ENCODE measurements around the gene KIFAP3. TPM values are rescaled to one million over a fixed set of nuclear protein-coding genes. Genes with fewer than 3 reads are reported as not detected.

KIFAP3 gene
- total RNA-seq, 1 experiment from 2014 or later = 3.8 TPM

DNA sequence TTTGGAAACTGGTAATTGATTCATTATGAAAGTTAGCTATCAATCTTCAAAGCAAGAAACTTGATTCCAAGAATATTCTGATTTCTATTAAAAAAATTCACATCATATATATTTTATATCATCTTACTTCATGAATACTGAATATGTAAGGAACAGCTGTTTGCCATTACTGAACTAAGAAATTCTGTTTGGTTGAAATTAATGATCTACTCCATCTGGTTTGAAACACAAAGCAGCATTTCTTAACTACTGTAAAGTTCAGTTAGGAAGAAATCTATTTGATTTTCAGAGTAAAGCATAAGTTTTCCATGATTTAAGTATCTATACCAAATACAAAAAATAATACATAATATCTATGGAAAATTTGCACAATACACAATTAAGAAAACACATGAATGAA is 114.8 kb downstream of the KIFAP3 start:
- Histone ChIP-seq H2BK20ac (ENCODE audit: low read depth, low read length, poor library complexity, severe bottlenecking) (no peak overlapping the region), H3K23me2 (ENCODE audit: insufficient read length, low read depth, low read length, poor library complexity, severe bottlenecking) (no peaks in the 10 kb centered on the region), H2AFZ (ENCODE audit: low read length) (no peak overlapping the region), H2BK120ac (ENCODE audit: low read depth, low read length, poor library complexity, severe bottlenecking) (no peak overlapping the region), H3K9me3 (ENCODE audit: control insufficient read depth, low read depth, low read length) (no peaks in the 10 kb centered on the region), H4K8ac (replicated peaks; ENCODE audit: insufficient read length, low read depth, low read length) (no peak overlapping the region), H3K9ac (ENCODE audit: extremely low read depth, insufficient read length, low read length) (no peak overlapping the region), H3K4ac (ENCODE audit: low read depth, low read length) (no peak overlapping the region), H3K4me2 (ENCODE audit: insufficient read depth, insufficient read length, low read length) (no peak overlapping the region), H3K4me1 (ENCODE audit: insufficient read depth, low read length) (no peaks in the 10 kb centered on the region), H4K5ac (ENCODE audit: insufficient read length, low read depth, low read length) (no peak overlapping the region), H3K27me3 (ENCODE audit: insufficient read depth, low read length) (no peaks in the 10 kb centered on the region), H3K56ac (ENCODE audit: insufficient read length, low read depth, low read length) (no peak overlapping the region), H3K14ac (ENCODE audit: insufficient read depth, low read length) (no peak overlapping the region), H3K23ac (ENCODE audit: insufficient read length, low read depth, low read length) (no peak overlapping the region), H3T11ph (ENCODE audit: low read length) (no peak overlapping the region), H4K91ac (ENCODE audit: insufficient read length, low read depth, low read length) (no peak overlapping the region), H2BK15ac (ENCODE audit: low read depth, low read length) (no peak overlapping the region), H3K27ac (ENCODE audit: insufficient read length, low read depth, low read length) (no peak overlapping the region), H2BK12ac (ENCODE audit: insufficient read length, low read depth, low read length) (no peak overlapping the region), H3K18ac (ENCODE audit: insufficient read length, low read depth, low read length) (no peak overlapping the region), H2BK5ac (ENCODE audit: insufficient read length, low read length) (no peak overlapping the region), H2AK5ac (ENCODE audit: insufficient read length, low read length) (no peak overlapping the region), H3K79me1 (ENCODE audit: insufficient read depth, low read depth, low read length, poor library complexity, severe bottlenecking) (no peaks in the 10 kb centered on the region), H4K20me1 (ENCODE audit: control insufficient read depth, insufficient read depth, insufficient read length) (no peaks in the 10 kb centered on the region), H3K79me2 (ENCODE audit: insufficient read depth, low read length) (no peaks in the 10 kb centered on the region)
- Mint-ChIP-seq H3K4me3 (no peak overlapping the region), H3K36me3 (ENCODE audit: insufficient read depth in 1 of 3, low read depth in 3 of 3) (no peaks in the 10 kb centered on the region), H3K4me1 (no peaks in the 10 kb centered on the region), H3K27me3 (ENCODE audit: low read depth) (no peaks in the 10 kb centered on the region), H3K9me3 (no peaks in the 10 kb centered on the region), H3K27ac (no peak overlapping the region)
- TF ChIP-seq, protein P1, sequence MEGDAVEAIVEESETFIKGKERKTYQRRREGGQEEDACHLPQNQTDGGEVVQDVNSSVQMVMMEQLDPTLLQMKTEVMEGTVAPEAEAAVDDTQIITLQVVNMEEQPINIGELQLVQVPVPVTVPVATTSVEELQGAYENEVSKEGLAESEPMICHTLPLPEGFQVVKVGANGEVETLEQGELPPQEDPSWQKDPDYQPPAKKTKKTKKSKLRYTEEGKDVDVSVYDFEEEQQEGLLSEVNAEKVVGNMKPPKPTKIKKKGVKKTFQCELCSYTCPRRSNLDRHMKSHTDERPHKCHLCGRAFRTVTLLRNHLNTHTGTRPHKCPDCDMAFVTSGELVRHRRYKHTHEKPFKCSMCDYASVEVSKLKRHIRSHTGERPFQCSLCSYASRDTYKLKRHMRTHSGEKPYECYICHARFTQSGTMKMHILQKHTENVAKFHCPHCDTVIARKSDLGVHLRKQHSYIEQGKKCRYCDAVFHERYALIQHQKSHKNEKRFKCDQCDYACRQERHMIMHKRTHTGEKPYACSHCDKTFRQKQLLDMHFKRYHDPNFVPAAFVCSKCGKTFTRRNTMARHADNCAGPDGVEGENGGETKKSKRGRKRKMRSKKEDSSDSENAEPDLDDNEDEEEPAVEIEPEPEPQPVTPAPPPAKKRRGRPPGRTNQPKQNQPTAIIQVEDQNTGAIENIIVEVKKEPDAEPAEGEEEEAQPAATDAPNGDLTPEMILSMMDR (conservative IDR thresholded peaks at IDR 0.05) = no peak
- no peak for DNase-seq

All from H9 (cell line).